BLaER1 treated with 17β-estradiol and CSF1 and Interleukin-3, amounts not matched to agents 10 nM and 100 nM (cell line): ENCODE data around the gene ATP2B3.

ENCODE experiments used
- H3K27ac ChIP-seq, 11 experiments: shearing (Covaris generic); formaldehyde crosslinking; 2 replicates each; pipeline ENCODE4 v1.8.1; 2022
- H3K27me3 ChIP-seq, 11 experiments: shearing (Covaris generic); formaldehyde crosslinking; 2 replicates each; pipeline ENCODE4 v1.8.1; 2022
- H3K36me3 ChIP-seq, 11 experiments: shearing (Covaris generic); formaldehyde crosslinking; 2 replicates each; pipeline ENCODE4 v1.8.1; 2022
- H3K4me1 ChIP-seq, 10 experiments: shearing (Covaris generic); formaldehyde crosslinking; 2 replicates each; pipeline ENCODE4 v1.8.1; 2022
- H3K4me2 ChIP-seq, 11 experiments: shearing (Covaris generic); formaldehyde crosslinking; 2 replicates each; pipeline ENCODE4 v1.8.1; 2022
- H3K4me3 ChIP-seq, 10 experiments: shearing (Covaris generic); formaldehyde crosslinking; 2 replicates each; pipeline ENCODE4 v1.8.1; 2022
- H3K9ac ChIP-seq, 11 experiments: shearing (Covaris generic); formaldehyde crosslinking; 2 replicates each; pipeline ENCODE4 v1.8.1; 2022
- H3K9me3 ChIP-seq, 11 experiments: shearing (Covaris generic); formaldehyde crosslinking; replicated peaks in 1 of 11; 2 replicates each; pipeline ENCODE4 v1.8.1; 2022
- H4K20me1 ChIP-seq, 11 experiments: shearing (Covaris generic); formaldehyde crosslinking; 2 replicates each; pipeline ENCODE4 v1.8.1; 2022
- Cebpa-rat ChIP-seq, 11 experiments: shearing (Covaris generic); IDR thresholded peaks; 2 replicates each; pipeline ENCODE4 v1.8.1; 2022

ATP2B3 gene

GRCh38 chrX:153564047-153564606 lies 46.7 kb downstream of the ATP2B3 start:
- no peaks in the 10 kb centered on the region for H3K9me3 ChIP-seq
- no peak overlapping the region for H3K4me3 ChIP-seq
- H3K27ac ChIP-seq, result peak overlapping the region in 3 of 11 experiments; percentile 16 to 31 (median 28); a peak in 2 of 22 replicates
- H3K9ac ChIP-seq, result no peak overlapping the region
- peak in 2 of 11 experiments; percentile 26 to 40; a peak in 2 of 22 replicates for TF ChIP-seq Cebpa-rat (IDR thresholded peaks at IDR 0.05)
- peaks cover 5 to 100% (median 91%) of the 10 kb centered on the region in 11 experiments; a peak in 20 of 22 replicates for H3K27me3 ChIP-seq
- H3K36me3 ChIP-seq, result no peaks in the 10 kb centered on the region
- peak overlapping the region in 9 of 11 experiments; percentile 45 to 84 (median 72); a peak in 16 of 22 replicates for H3K4me2 ChIP-seq
- peaks cover 64 to 99% (median 95%) of the 10 kb centered on the region in 10 experiments for H3K4me1 ChIP-seq
- H4K20me1 ChIP-seq, result peaks cover 0 to 23% (median 0%) of the 10 kb centered on the region in 11 experiments; a peak in 8 of 22 replicates

- Histone ChIP-seq H4K20me1 (peaks cover 0 to 32% (median 0%) of the 10 kb centered on the region in 11 experiments; a peak in 7 of 22 replicates), H3K4me3 (no peak overlapping the region), H3K9me3 (no peaks in the 10 kb centered on the region; a peak in 2 of 22 replicates), H3K4me2 (peak overlapping the region; percentile 53 to 84 (median 66)), H3K9ac (peak overlapping the region in 5 of 11 experiments; percentile 15 to 46 (median 35); a peak in 3 of 22 replicates), H3K36me3 (no peaks in the 10 kb centered on the region), H3K4me1 (peaks cover 64 to 99% (median 95%) of the 10 kb centered on the region in 10 experiments), H3K27ac (peak overlapping the region in 5 of 11 experiments; percentile 11 to 31 (median 26); a peak in 4 of 22 replicates), H3K27me3 (peaks cover 15 to 100% (median 92%) of the 10 kb centered on the region in 11 experiments; a peak in 21 of 22 replicates)
- no peak for TF ChIP-seq Cebpa-rat (IDR thresholded peaks at IDR 0.05)
Measured at GRCh38 chrX:153565996-153566580, 48.6 kb downstream of the ATP2B3 start.

GRCh38 chrX:153568451-153569011 lies 51.1 kb downstream of the ATP2B3 start:
- Histone ChIP-seq H3K4me2 (peak overlapping the region in 9 of 11 experiments; percentile 2 to 89 (median 72); a peak in 14 of 22 replicates), H3K9ac (no peak overlapping the region), H4K20me1 (peaks cover 0 to 32% (median 0%) of the 10 kb centered on the region in 11 experiments; a peak in 8 of 22 replicates), H3K4me3 (no peak overlapping the region), H3K27me3 (peaks cover 29 to 100% (median 89%) of the 10 kb centered on the region in 11 experiments), H3K36me3 (no peaks in the 10 kb centered on the region), H3K27ac (no peak overlapping the region), H3K9me3 (peaks cover 0 to 6% (median 0%) of the 10 kb centered on the region in 11 experiments; a peak in 4 of 22 replicates), H3K4me1 (peaks cover 64 to 100% (median 98%) of the 10 kb centered on the region in 10 experiments)
- no peak for TF ChIP-seq Cebpa-rat (IDR thresholded peaks at IDR 0.05)

- Histone ChIP-seq H4K20me1 (peaks cover 0 to 29% (median 0%) of the 10 kb centered on the region in 11 experiments; a peak in 9 of 22 replicates), H3K27me3 (peaks cover 34 to 100% (median 89%) of the 10 kb centered on the region in 11 experiments), H3K4me2 (peak overlapping the region; percentile 59 to 89 (median 77); a peak in 16 of 22 replicates), H3K9me3 (peaks cover 0 to 6% (median 0%) of the 10 kb centered on the region in 11 experiments; a peak in 4 of 22 replicates), H3K36me3 (no peaks in the 10 kb centered on the region), H3K4me3 (no peak overlapping the region), H3K27ac (no peak overlapping the region), H3K9ac (no peak overlapping the region), H3K4me1 (peaks cover 73 to 100% (median 98%) of the 10 kb centered on the region in 10 experiments)
- no peak for TF ChIP-seq Cebpa-rat (IDR thresholded peaks at IDR 0.05)
Measured at GRCh38 chrX:153569475-153569874, 52.0 kb downstream of the ATP2B3 start.

GRCh38 chrX:153571534-153571908 lies 54.1 kb downstream of the ATP2B3 start:
- peaks cover 69 to 100% (median 97%) of the 10 kb centered on the region in 10 experiments for H3K4me1 ChIP-seq
- H3K4me3 ChIP-seq, result 0 out of 20 replicates have a peak overlapping the region, but pooled peaks of 1 of the 10 experiments have one; percentile 11
- H3K9me3 ChIP-seq, result peaks cover 0 to 6% (median 0%) of the 10 kb centered on the region in 11 experiments; a peak in 4 of 22 replicates
- peaks cover 47 to 100% (median 95%) of the 10 kb centered on the region in 11 experiments for H3K27me3 ChIP-seq
- H3K36me3 ChIP-seq, result no peaks in the 10 kb centered on the region
- no peak for TF ChIP-seq Cebpa-rat (IDR thresholded peaks at IDR 0.05)
- peak overlapping the region; percentile 59 to 89 (median 77) for H3K4me2 ChIP-seq
- peak overlapping the region in 9 of 11 experiments; percentile 20 to 56 (median 46); a peak in 11 of 22 replicates for H3K9ac ChIP-seq
- peak overlapping the region in 10 of 11 experiments; percentile 43 to 76 (median 67); a peak in 18 of 22 replicates for H3K27ac ChIP-seq
- H4K20me1 ChIP-seq, result peaks cover 0 to 29% (median 0%) of the 10 kb centered on the region in 11 experiments; a peak in 8 of 22 replicates

- peak overlapping the region in 6 of 11 experiments; percentile 30 to 76 (median 66); a peak in 8 of 22 replicates for H3K27ac ChIP-seq
Measured at GRCh38 chrX:153572601-153573000, 55.2 kb downstream of the ATP2B3 start.

GRCh38 chrX:153573984-153574383 lies 56.5 kb downstream of the ATP2B3 start:
- no peaks in the 10 kb centered on the region for H3K36me3 ChIP-seq
- no peak overlapping the region for H3K4me3 ChIP-seq
- H4K20me1 ChIP-seq, result peaks cover 0 to 26% (median 6%) of the 10 kb centered on the region in 11 experiments; a peak in 7 of 22 replicates
- H3K27me3 ChIP-seq, result peaks cover 70 to 100% (median 96%) of the 10 kb centered on the region in 11 experiments
- H3K9ac ChIP-seq, result peak overlapping the region in 3 of 11 experiments; percentile 9 to 41 (median 32); a peak in 3 of 22 replicates
- no peak for TF ChIP-seq Cebpa-rat (IDR thresholded peaks at IDR 0.05)
- H3K4me2 ChIP-seq, result peak overlapping the region; percentile 59 to 89 (median 77)
- peaks cover 60 to 82% (median 78%) of the 10 kb centered on the region in 10 experiments for H3K4me1 ChIP-seq
- peak overlapping the region in 4 of 11 experiments; percentile 58 to 73 (median 65); a peak in 8 of 22 replicates for H3K27ac ChIP-seq
- peaks cover 0 to 6% (median 0%) of the 10 kb centered on the region in 11 experiments; a peak in 4 of 22 replicates for H3K9me3 ChIP-seq

More at GRCh38 chrX:153572601-153573000, 55.2 kb downstream of the ATP2B3 start:
- no peak overlapping the region for H3K4me3 ChIP-seq
- no peak for TF ChIP-seq Cebpa-rat (IDR thresholded peaks at IDR 0.05)
- peak overlapping the region; percentile 59 to 89 (median 77) for H3K4me2 ChIP-seq
- no peaks in the 10 kb centered on the region for H3K36me3 ChIP-seq
- H3K9ac ChIP-seq, result peak overlapping the region in 4 of 11 experiments; percentile 23 to 54 (median 38); a peak in 6 of 22 replicates
- peaks cover 57 to 100% (median 95%) of the 10 kb centered on the region in 11 experiments for H3K27me3 ChIP-seq
- H3K9me3 ChIP-seq, result peaks cover 0 to 6% (median 0%) of the 10 kb centered on the region in 11 experiments; a peak in 4 of 22 replicates
- peaks cover 0 to 20% (median 3%) of the 10 kb centered on the region in 11 experiments; a peak in 7 of 22 replicates for H4K20me1 ChIP-seq
- peaks cover 66 to 96% (median 91%) of the 10 kb centered on the region in 10 experiments for H3K4me1 ChIP-seq

GRCh38 chrX:153576239-153576870 lies 58.9 kb downstream of the ATP2B3 start:
- peaks cover 45 to 59% (median 55%) of the 10 kb centered on the region in 10 experiments for H3K4me1 ChIP-seq

More at GRCh38 chrX:153576239-153576870, 58.9 kb downstream of the ATP2B3 start:
- H3K9ac ChIP-seq, result no peak overlapping the region
- peaks cover 68 to 100% (median 96%) of the 10 kb centered on the region in 11 experiments for H3K27me3 ChIP-seq
- H3K4me2 ChIP-seq, result peak overlapping the region in 9 of 11 experiments; percentile 33 to 89 (median 78); a peak in 14 of 22 replicates
- H3K27ac ChIP-seq, result no peak overlapping the region
- H3K36me3 ChIP-seq, result no peaks in the 10 kb centered on the region
- H4K20me1 ChIP-seq, result peaks cover 0 to 16% (median 6%) of the 10 kb centered on the region in 11 experiments; a peak in 7 of 22 replicates
- no peak for TF ChIP-seq Cebpa-rat (IDR thresholded peaks at IDR 0.05)
- H3K4me3 ChIP-seq, result no peak overlapping the region
- peaks cover 0 to 6% (median 0%) of the 10 kb centered on the region in 11 experiments; a peak in 4 of 22 replicates for H3K9me3 ChIP-seq
